Esophagus squamous epithelium (tissue), 5 donors: ENCODE results near the gene CACNG1. TPM values are rescaled to one million over a fixed set of nuclear protein-coding genes. Genes with fewer than 3 reads are reported as not detected.

Experiments
- DNase-seq: peaks from one replicate; lab custom pipeline; 2025; lab: John Stamatoyannopoulos, UW
- H3K27ac ChIP-seq, 4 donors: fragments of 200-600 bp; sonication (generic); one replicate each; pipeline ENCODE4 v1.5.1; 2016 to 2019; ENCODE audit warnings: mild to moderate bottlenecking in 1 of 4
- H3K27me3 ChIP-seq, 4 donors: fragments of 200-600 bp; sonication (generic); 1 replicate in 3 of 4; 2 replicates in 1 of 4; pipeline versions ENCODE4 v1.5.1 to v1.6.0; 2017 to 2021; ENCODE audit warnings: antibody characterized with exemption in 1 of 4
- H3K36me3 ChIP-seq, 3 donors: fragments of 200-600 bp; sonication (generic); one replicate each; pipeline ENCODE4 v1.5.1; 2016 to 2019
- H3K4me1 ChIP-seq, 3 donors: fragments of 200-600 bp; sonication (generic); one replicate each; pipeline ENCODE4 v1.5.1; 2017 to 2019
- H3K4me3 ChIP-seq, 4 donors: fragments of 200-600 bp; sonication (generic); 1 replicate in 3 of 4; 2 replicates in 1 of 4; pipeline ENCODE4 v1.5.1; 2016 to 2019; ENCODE audit warnings: mild to moderate bottlenecking in 2 of 4, moderate library complexity in 1 of 4
- H3K9me3 ChIP-seq, 3 donors: fragments of 200-600 bp; sonication (generic); one replicate each; pipeline ENCODE4 v1.5.1; 2016 to 2019
- POLR2A ChIP-seq, 4 donors: fragments of 450-650 bp; IDR thresholded peaks; one replicate each; pipeline ENCODE4 v1.6.1; 2017; ENCODE audit warnings: antibody characterized with exemption in 4 of 4, mild to moderate bottlenecking in 4 of 4, moderate library complexity in 3 of 4
- WGBS, 2 donors: methylation state at CpG; one replicate each; pipeline ENCODE4 v1.1.5; 2018; 5-methylcytosine and 5-hydroxymethylcytosine counted together
- intact Hi-C: fragments of 100-400 bp; cut with DNase I; formaldehyde crosslinking; loops from one replicate; pipeline ENCODE4 v1.15.0; 2022
- total RNA-seq, 4 donors: library from RNA; depleted of rRNA; stranded (reverse); fragments of >200 nt; gene quantifications; one replicate each; pipeline ENCODE4 v1.1.0, GENCODE V29; 2016
- TF ChIP-seq, protein P1 (sequence below), 6 experiments: fragments of 450-650 bp in 4 of 6; fragments of 200-600 bp in 2 of 6; sonication (generic) in 2 of 6; IDR thresholded peaks; one replicate each; pipeline ENCODE4 v1.5.1; 2016 to 2019; ENCODE audit warnings: antibody characterized with exemption in 6 of 6, mild to moderate bottlenecking in 4 of 6, moderate library complexity in 4 of 6
- donor health status: DM: yes; HTN: yes; CAD: no.

The CACNG1 gene
- total RNA-seq, 4 donors from 2014 or later: not detected

DNA sequence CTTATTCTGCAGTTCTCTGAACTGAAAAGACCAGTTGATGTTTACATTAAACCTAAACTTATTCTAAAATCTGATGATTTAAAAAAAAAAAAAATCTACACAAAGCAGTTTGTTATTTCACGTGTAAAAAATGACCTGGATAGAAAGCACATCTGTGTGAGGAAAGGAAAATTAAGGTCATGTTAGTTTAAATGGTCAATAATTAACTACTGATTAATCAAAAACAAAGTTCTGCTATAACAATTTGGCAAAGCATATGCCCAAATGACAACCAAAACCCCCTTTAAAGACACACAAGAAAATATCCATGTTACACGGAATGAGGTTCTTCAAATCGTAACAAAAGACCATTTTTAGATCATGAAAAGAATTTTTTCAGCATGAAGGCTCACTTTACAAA lies 30.4 kb downstream of the CACNG1 start:
- H3K4me3 ChIP-seq: no peak overlapping the region
- no peaks in the 10 kb centered on the region for H3K27me3 ChIP-seq
- WGBS, 2 donors: 78 to 81% methylated on average over 3 of the region's 3 CpGs
- no peaks in the 10 kb centered on the region for H3K4me1 ChIP-seq
- TF ChIP-seq POLR2A (IDR thresholded peaks at IDR 0.05): no peak
- TF ChIP-seq, protein P1, sequence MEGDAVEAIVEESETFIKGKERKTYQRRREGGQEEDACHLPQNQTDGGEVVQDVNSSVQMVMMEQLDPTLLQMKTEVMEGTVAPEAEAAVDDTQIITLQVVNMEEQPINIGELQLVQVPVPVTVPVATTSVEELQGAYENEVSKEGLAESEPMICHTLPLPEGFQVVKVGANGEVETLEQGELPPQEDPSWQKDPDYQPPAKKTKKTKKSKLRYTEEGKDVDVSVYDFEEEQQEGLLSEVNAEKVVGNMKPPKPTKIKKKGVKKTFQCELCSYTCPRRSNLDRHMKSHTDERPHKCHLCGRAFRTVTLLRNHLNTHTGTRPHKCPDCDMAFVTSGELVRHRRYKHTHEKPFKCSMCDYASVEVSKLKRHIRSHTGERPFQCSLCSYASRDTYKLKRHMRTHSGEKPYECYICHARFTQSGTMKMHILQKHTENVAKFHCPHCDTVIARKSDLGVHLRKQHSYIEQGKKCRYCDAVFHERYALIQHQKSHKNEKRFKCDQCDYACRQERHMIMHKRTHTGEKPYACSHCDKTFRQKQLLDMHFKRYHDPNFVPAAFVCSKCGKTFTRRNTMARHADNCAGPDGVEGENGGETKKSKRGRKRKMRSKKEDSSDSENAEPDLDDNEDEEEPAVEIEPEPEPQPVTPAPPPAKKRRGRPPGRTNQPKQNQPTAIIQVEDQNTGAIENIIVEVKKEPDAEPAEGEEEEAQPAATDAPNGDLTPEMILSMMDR (IDR thresholded peaks at IDR 0.05): no peak
- no peak for DNase-seq
- peaks cover 3 to 43% (median 4%) of the 10 kb centered on the region in 3 donors for H3K36me3 ChIP-seq
- H3K9me3 ChIP-seq: no peaks in the 10 kb centered on the region
- no peak overlapping the region for H3K27ac ChIP-seq
- intact Hi-C loops: no loop called here

DNA sequence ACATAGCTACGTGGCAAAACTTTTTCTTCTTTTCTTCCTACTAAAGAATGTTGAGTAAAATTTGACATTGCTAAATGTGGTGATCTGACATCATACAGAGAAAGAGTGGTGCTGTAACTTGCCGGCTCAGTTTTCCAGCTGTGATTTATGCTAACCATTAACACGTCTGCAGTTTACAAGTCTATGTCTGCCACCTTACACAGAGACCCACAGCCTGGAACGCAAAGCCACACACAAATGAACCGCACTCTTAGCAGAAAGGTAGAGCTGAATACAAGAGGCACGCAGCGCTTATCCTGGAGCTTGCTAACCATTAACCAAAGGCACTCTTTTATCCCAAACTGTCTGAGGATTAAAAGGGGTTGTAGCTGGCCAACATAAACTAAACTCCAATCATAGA lies 31.9 kb downstream of the CACNG1 start:
- DNase-seq: no peak
- Histone ChIP-seq H3K4me3 (no peak overlapping the region), H3K9me3 (no peaks in the 10 kb centered on the region), H3K4me1 (no peaks in the 10 kb centered on the region), H3K27ac (no peak overlapping the region), H3K27me3 (no peaks in the 10 kb centered on the region), H3K36me3 (peaks cover 3 to 46% (median 4%) of the 10 kb centered on the region in 3 donors)
- 85% methylated on average over 7 of the region's 7 CpGs for WGBS, 2 donors
- TF ChIP-seq, protein P1 (IDR thresholded peaks at IDR 0.05): no peak
- TF ChIP-seq POLR2A (IDR thresholded peaks at IDR 0.05): no peak
- intact Hi-C loops: no loop called here

DNA sequence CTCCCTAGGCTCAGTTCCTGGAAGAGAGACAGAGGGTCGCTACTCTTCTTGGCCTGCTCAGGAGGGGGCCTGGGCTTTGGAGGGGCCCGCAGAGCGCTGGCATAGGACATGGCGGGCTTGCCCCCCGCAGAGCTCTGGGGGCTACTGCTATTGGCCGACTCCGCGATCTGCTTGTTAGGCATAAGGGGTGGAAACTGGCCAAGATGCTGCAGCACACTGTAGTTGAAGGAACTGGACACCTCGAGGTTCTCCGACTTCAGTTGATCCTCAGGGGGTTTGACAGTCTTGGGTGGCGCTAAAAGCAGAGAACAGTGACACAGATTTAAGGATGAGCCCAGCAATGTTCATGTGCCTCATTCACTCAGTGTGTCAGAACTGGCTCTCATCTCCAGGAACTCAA lies 33.9 kb downstream of the CACNG1 start:
- Histone ChIP-seq H3K27ac (no peak overlapping the region), H3K4me1 (no peaks in the 10 kb centered on the region), H3K9me3 (no peaks in the 10 kb centered on the region), H3K27me3 (no peaks in the 10 kb centered on the region), H3K36me3 (peaks cover 3 to 41% (median 4%) of the 10 kb centered on the region in 3 donors), H3K4me3 (no peak overlapping the region)
- WGBS, 2 donors: 95 to 99% methylated on average over 8 to 11 of the region's 11 CpGs
- DNase-seq: no peak
- intact Hi-C loops: no loop called here
- TF ChIP-seq POLR2A (IDR thresholded peaks at IDR 0.05): no peak
- TF ChIP-seq, protein P1 (IDR thresholded peaks at IDR 0.05): no peak

DNA sequence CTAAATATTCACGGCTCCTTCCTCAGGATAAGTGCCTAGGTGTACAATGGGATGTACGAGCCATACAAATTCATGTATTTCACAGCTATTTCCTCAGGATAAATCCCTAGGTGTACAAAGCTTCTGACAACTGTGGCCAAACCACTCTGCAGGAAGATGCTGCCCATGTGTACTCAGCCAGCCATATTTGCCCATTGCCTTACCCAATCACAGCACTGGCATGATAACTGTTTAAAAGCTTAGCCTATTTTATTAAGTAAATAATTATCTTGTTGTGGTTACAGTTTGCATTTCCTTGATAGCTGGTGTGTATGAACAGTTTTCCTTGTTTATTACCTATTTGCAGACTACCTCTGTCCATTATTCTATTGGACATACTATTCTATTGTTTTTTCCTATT lies 35.1 kb downstream of the CACNG1 start:
- H3K27me3 ChIP-seq: no peaks in the 10 kb centered on the region
- H3K27ac ChIP-seq: no peak overlapping the region
- WGBS, 2 donors: 93 to 97% methylated on average over 2 of the region's 2 CpGs
- no peaks in the 10 kb centered on the region for H3K4me1 ChIP-seq
- no peak overlapping the region for H3K4me3 ChIP-seq
- intact Hi-C loops: no loop called here
- no peak for TF ChIP-seq POLR2A (IDR thresholded peaks at IDR 0.05)
- TF ChIP-seq, protein P1 (IDR thresholded peaks at IDR 0.05): no peak
- no peak for DNase-seq
- no peaks in the 10 kb centered on the region for H3K9me3 ChIP-seq
- peaks cover 3 to 50% (median 4%) of the 10 kb centered on the region in 3 donors for H3K36me3 ChIP-seq

DNA sequence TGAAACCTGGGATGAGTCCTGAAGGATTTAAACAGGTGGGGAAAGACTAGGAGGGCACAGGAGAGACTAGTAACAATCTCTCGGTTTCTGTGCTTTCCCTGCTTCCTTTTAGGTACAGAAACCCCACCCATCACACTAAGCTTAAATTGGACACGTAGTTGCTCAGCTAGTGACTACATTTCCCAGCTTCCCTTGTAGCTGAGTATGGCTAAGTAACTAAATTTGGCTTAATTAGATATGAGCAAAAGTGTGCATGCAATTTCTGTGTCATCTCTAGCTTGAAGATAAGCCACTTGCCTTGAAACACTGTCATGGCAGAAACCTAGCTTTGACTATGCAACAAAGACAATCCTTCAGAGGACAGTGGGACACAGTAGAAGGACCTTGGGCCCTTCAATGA lies 36.5 kb downstream of the CACNG1 start:
- peaks cover 3 to 59% (median 9%) of the 10 kb centered on the region in 3 donors for H3K36me3 ChIP-seq
- H3K27me3 ChIP-seq: no peaks in the 10 kb centered on the region
- TF ChIP-seq POLR2A (IDR thresholded peaks at IDR 0.05): no peak
- TF ChIP-seq, protein P1 (IDR thresholded peaks at IDR 0.05): no peak
- no peaks in the 10 kb centered on the region for H3K4me1 ChIP-seq
- no peaks in the 10 kb centered on the region for H3K9me3 ChIP-seq
- 66 to 93% methylated on average over 2 of the region's 2 CpGs for WGBS, 2 donors
- no peak for DNase-seq
- no peak overlapping the region for H3K27ac ChIP-seq
- no peak overlapping the region for H3K4me3 ChIP-seq
- intact Hi-C loops: no loop called here
